Hepatic stellate cell (primary cell): Measurements from ENCODE around the gene CACNB4.
"Not testable (repeated sequence)": the region's sequence is repeated elsewhere in the genome, so short reads cannot be mapped to it uniquely, and the experiment has no call there.

ENCODE experiments used
- DNase-seq: peaks from one replicate; pipeline ENCODE4 v3.0.0; 2011; ENCODE audit warnings: low spot score

Gene CACNB4

GRCh38 chr2:152098496-152099366 lies at the start of gene CACNB4:
CACNB4 (minus strand) TSS chr2:152099044.
- DNase-seq = peak; percentile 20

- DNase-seq = peak; percentile 33
These were observed 35.8 kb upstream of the CACNB4 start for GRCh38 chr2:152134488-152135280.

GRCh38 chr2:152132306-152132705 lies 33.5 kb upstream of the CACNB4 start:
- no peak for DNase-seq

GRCh38 chr2:152127628-152128027 lies 28.8 kb upstream of the CACNB4 start:
- DNase-seq = no peak

GRCh38 chr2:152126664-152127063 lies 27.8 kb upstream of the CACNB4 start:
- no peak for DNase-seq

- no peak for DNase-seq
These were observed 23.3 kb upstream of the CACNB4 start for GRCh38 chr2:152122161-152122560.

GRCh38 chr2:152120430-152120829 lies 21.6 kb upstream of the CACNB4 start:
- DNase-seq = no peak

- DNase-seq = no peak
These were observed 17.1 kb upstream of the CACNB4 start for GRCh38 chr2:152115952-152116351.

GRCh38 chr2:152114366-152114765 lies 15.5 kb upstream of the CACNB4 start:
- DNase-seq = no peak

GRCh38 chr2:152107140-152107539 lies 8.3 kb upstream of the CACNB4 start:
- DNase-seq = not testable (repeated sequence)

GRCh38 chr2:152106464-152106863 lies 7.6 kb upstream of the CACNB4 start:
- no peak for DNase-seq

- DNase-seq = no peak
These were observed 4.4 kb upstream of the CACNB4 start for GRCh38 chr2:152103271-152103670.

- no peak for DNase-seq
These were observed 2.1 kb upstream of the CACNB4 start for GRCh38 chr2:152100961-152101360.

- DNase-seq = peak; percentile 26
These were observed 665 bp upstream of the CACNB4 start for GRCh38 chr2:152099367-152100050.

- peak; percentile 45 for DNase-seq
These were observed 896 bp downstream of the CACNB4 start for GRCh38 chr2:152097801-152098495.

GRCh38 chr2:152097290-152097800 lies 1.5 kb downstream of the CACNB4 start:
- peak; percentile 14 for DNase-seq

- no peak for DNase-seq
These were observed 3.7 kb downstream of the CACNB4 start for GRCh38 chr2:152095146-152095545.

GRCh38 chr2:152094014-152094413 lies 4.8 kb downstream of the CACNB4 start:
- no peak for DNase-seq

- DNase-seq = no peak
These were observed 5.4 kb downstream of the CACNB4 start for GRCh38 chr2:152093464-152093863.

- DNase-seq = no peak
These were observed 6.7 kb downstream of the CACNB4 start for GRCh38 chr2:152092095-152092494.

- not testable (repeated sequence) for DNase-seq
These were observed 8.1 kb downstream of the CACNB4 start for GRCh38 chr2:152090726-152091125.

GRCh38 chr2:152089238-152089637 lies 9.6 kb downstream of the CACNB4 start:
- DNase-seq = no peak
